22Rv1 (cell line): Measurements from ENCODE around the gene NPR3.
"Not testable (repeated sequence)": the region's sequence is repeated elsewhere in the genome, so short reads cannot be mapped to it uniquely, and the experiment has no call there.

Experiments
- H3K27ac ChIP-seq: fragments of 450-650 bp; 2 replicates; pipeline ENCODE4 v1.5.1; 2017
- CTCF ChIP-seq: fragments of 450-650 bp; IDR thresholded peaks from 2 replicates; pipeline ENCODE4 v1.5.1; 2017; ENCODE audit warnings: mild to moderate bottlenecking
- ZFX ChIP-seq: fragments of 450-650 bp; IDR thresholded peaks from 2 replicates; pipeline ENCODE4 v1.6.1; 2017; ENCODE audit warnings: antibody characterized with exemption, borderline replicate concordance

NPR3 gene

GRCh38 chr5:32790411-32790951 is 79.4 kb downstream of the NPR3 start:
- TF ChIP-seq ZFX (no peak), CTCF (no peak)
- H3K27ac ChIP-seq, result no peak overlapping the region

GRCh38 chr5:32791536-32792243 is 80.6 kb downstream of the NPR3 start:
- no peak overlapping the region for H3K27ac ChIP-seq
- TF ChIP-seq ZFX (no peak), CTCF (no peak)

- H3K27ac ChIP-seq, result no peak overlapping the region
- TF ChIP-seq ZFX, result no peak
- no peak; the same call in 1 of the 2 replicates for TF ChIP-seq CTCF
Observed at GRCh38 chr5:32794086-32794485, 83.0 kb downstream of the NPR3 start.

- H3K27ac ChIP-seq, result no peak overlapping the region
- TF ChIP-seq CTCF, result no peak
- no peak for TF ChIP-seq ZFX
Observed at GRCh38 chr5:32802764-32803163, 91.6 kb downstream of the NPR3 start.

GRCh38 chr5:32803656-32804055 is 92.5 kb downstream of the NPR3 start:
- no peak overlapping the region for H3K27ac ChIP-seq
- TF ChIP-seq ZFX (no peak), CTCF (no peak)

GRCh38 chr5:32805462-32805861 is 94.3 kb downstream of the NPR3 start:
- not testable (repeated sequence) for H3K27ac ChIP-seq

- TF ChIP-seq ZFX (no peak), CTCF (no peak)
- H3K27ac ChIP-seq, result 0 out of 2 replicates have a peak overlapping the region, but pooled peaks have one; percentile 30
Observed at GRCh38 chr5:32805971-32806638, 95.0 kb downstream of the NPR3 start.
